Colon (tissue), 2 donors: ENCODE results near the gene G3BP2.

Source experiments
- FAIRE-seq: peaks from 2 replicates; lab custom pipeline; 2012; peaks lifted over from hg19 to GRCh38; lab: Jason Lieb, UNC
- donor health status: control.
- donor health status: control.

Gene G3BP2

DNA sequence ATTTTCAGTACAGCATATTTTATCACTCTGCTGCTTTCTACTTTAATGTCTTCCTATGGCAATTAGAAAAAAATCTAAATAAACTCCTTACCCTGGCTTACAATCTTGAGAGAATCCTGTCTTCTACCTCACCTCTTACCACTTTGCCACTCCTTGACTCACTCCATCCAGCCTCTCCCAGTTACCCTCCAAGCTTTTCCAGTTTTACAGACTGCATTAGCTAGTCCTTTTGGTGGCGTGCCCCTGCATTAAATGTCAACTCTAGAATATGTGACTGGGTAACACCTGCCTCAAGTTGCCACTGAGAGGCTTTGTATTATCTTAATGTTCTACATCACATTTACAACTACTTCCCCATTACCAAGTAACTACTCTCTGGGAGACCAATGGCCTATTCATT lies 35.4 kb downstream of the G3BP2 start:
- FAIRE-seq: no peak

DNA sequence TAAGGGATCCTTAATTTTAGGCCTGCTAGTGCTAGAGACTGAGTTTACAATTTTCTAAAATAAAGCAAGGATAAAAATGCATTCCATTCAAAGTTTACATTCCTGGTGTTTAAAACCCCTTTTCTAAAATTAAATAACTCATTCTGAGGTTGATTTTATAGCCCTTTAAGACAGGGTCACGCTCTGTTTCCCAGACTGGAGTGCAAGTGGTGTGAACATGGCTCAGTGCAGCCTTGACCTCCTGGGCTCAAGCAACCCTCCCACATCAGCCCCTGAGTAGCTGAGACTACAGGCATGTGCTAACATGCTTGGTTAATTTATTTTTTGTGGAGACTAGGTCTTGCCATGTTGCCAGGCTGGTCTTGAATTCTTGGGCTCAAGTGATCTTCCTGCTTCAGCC lies 36.0 kb downstream of the G3BP2 start:
- no peak for FAIRE-seq

DNA sequence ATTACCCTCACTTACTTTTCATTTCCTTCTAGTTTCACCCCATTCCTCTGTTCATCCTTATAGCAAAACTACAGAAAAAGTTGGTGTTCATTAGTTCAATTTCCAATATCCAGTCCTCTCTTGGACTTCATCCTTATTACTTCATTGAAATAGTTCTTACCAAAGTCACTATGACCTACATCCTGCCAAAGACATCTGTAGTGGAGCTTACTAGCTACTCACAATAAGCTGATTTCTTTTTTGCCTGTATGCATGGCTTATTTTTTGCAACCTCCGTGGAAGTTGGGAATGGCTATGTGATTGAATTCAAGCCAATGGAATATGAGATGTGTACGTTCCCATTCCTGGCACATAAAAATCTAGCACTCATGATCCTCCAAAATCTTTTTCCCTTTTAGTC lies 38.3 kb downstream of the G3BP2 start:
- FAIRE-seq: no peak

- FAIRE-seq: no peak
Observed at GRCh38 chr4:75634281-75634680, 38.9 kb downstream of the G3BP2 start.

DNA sequence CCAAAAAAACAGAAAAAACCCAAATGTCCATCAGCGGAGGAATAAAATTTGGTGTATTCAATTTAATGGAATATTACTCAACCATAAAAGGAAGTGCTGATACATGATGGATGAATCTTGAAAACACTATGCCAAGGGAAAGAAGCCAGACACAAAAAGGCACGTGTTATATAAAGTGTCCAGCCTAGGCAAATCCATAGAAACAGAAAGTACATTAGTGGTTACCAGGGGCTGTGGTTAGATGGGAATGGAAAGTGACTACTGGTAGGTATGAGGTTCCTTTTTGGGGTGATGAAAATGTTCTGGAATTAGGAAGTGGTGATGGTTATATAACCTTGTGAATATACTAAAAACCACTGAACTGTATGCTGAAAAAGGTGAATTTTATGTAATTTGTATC lies 39.4 kb downstream of the G3BP2 start:
- FAIRE-seq: no peak

GRCh38 chr4:75630937-75631329 lies 42.3 kb downstream of the G3BP2 start:
- FAIRE-seq: no peak

GRCh38 chr4:75630174-75630936 lies 42.9 kb downstream of the G3BP2 start, which contains the start of gene CDKL2:
TSS of gene CDKL2 (minus strand) at chr4:75630528. CDS start at chr4:75625988, 4,540 bp downstream.
- no peak for FAIRE-seq

DNA sequence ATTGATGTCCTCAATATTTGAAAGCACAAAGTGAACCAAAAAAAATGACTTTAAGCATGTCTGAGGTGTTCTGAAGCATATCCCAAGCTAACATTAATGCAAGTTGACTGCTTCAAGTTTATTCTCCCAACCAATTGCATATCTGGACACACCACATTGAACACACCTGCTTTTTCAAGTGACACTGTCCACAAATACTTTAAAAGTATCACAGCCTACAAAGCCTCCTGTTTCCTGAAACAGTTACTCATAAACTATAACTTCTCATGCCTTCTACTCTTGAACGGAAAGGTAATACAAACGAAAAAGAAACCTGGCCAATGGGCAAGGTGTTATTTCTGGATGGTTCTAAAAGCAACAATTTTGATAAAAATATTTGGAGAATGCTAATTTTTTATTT lies 44.0 kb downstream of the G3BP2 start:
- no peak for FAIRE-seq

DNA sequence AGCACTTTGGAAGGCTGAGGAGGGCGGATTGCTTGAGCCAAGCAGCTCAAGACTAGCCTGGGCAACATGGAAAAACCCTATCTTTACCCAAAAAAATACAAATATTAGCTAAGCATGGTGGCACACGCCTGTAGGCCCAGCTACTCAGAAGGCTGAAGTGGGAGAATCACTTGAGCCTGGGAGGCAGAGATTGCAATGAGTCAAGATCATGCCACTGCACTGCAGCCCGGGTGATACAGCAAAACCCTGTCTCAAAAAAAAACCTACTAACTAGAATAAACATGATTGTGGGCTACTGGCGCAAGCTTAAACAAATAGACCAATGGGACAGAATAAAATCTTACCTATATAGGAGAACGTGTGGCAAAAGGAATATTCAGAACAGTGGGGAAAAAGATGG lies 50.2 kb downstream of the G3BP2 start:
- no peak for FAIRE-seq

DNA sequence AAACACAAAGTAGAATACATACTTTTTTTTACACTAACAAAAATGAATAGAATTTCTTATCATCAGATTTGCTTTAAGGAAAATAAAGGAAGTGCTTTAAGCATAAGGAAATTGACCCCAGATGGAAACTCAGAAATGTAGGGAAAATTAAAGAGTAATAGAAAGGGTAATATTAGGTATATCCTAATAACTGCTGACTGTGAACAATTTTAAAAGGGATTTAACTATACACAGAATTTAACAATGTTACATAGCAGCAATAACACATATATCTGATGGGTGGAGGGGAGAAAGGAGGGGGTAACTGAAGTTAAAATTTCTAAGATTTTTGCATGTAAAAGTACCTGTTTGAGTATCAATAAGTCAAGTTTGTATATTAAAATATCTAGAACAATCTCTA lies 51.5 kb downstream of the G3BP2 start:
- no peak for FAIRE-seq

- FAIRE-seq: no peak
Observed at GRCh38 chr4:75612306-75612705, 60.9 kb downstream of the G3BP2 start.

GRCh38 chr4:75605928-75606327 lies 67.3 kb downstream of the G3BP2 start:
- no peak for FAIRE-seq

DNA sequence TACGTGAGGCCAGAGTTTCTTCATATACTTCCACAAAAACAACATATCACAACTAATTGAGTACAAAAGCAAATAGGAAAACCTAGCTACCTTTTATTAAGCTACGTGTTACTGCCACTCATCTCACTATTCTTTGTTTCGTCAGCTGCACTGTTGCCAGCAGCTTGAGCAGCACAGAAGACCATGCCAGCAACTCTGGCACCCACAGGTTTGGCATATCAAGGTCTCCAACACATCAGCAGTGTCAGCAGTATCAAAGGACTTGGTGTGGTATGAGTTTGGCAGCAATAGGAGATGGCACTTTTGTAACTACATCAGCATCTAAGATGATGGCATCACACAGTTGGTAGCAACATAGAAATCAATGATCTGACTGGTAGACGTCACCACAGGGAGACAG lies 73.6 kb downstream of the G3BP2 start:
- FAIRE-seq: no peak

GRCh38 chr4:75598390-75598789 lies 74.8 kb downstream of the G3BP2 start:
- FAIRE-seq: no peak

- no peak for FAIRE-seq
Observed at GRCh38 chr4:75596061-75596460, 77.2 kb downstream of the G3BP2 start.

- FAIRE-seq: no peak
Observed at GRCh38 chr4:75593393-75593792, 79.8 kb downstream of the G3BP2 start.
